Measurements from ENCODE around the gene OPHN1.
A peak's percentile ranks its signal among the peaks of the same experiment; 100 is the strongest.

DNA sequence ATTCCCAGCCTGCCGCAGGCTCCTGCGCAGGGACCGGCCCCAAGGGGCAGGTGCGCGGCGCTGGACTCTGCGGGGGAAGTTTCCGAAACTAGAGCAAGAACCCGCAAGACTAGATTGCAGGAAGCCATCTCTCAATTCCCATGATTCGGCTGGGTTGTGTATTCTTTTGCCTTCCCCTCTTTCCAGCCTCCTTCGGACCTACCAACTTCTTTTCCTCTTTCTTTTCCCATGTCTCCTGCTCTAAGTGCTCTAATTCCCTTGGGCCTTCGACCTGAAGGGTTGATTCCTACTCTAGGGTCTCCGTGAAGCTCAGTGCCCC lies 645 bp upstream of the OPHN1 start:
- TF ChIP-seq, protein P1, sequence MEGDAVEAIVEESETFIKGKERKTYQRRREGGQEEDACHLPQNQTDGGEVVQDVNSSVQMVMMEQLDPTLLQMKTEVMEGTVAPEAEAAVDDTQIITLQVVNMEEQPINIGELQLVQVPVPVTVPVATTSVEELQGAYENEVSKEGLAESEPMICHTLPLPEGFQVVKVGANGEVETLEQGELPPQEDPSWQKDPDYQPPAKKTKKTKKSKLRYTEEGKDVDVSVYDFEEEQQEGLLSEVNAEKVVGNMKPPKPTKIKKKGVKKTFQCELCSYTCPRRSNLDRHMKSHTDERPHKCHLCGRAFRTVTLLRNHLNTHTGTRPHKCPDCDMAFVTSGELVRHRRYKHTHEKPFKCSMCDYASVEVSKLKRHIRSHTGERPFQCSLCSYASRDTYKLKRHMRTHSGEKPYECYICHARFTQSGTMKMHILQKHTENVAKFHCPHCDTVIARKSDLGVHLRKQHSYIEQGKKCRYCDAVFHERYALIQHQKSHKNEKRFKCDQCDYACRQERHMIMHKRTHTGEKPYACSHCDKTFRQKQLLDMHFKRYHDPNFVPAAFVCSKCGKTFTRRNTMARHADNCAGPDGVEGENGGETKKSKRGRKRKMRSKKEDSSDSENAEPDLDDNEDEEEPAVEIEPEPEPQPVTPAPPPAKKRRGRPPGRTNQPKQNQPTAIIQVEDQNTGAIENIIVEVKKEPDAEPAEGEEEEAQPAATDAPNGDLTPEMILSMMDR (IDR thresholded peaks at IDR 0.05): no peak
- TF ChIP-seq POLR2AphosphoS5 (IDR thresholded peaks at IDR 0.05): peak in 1 of 3 donors; percentile 49
